Left colon (tissue), 2 donors: Measurements from ENCODE around the gene TNFRSF8. TPM values are rescaled to one million over a fixed set of nuclear protein-coding genes. Genes with fewer than 3 reads are reported as not detected.
A peak's percentile ranks its signal among the peaks of the same experiment; 100 is the strongest.

Experiments used
- ATAC-seq: fragments of 200-7000 bp; cut with Tn5 transposase; one replicate; pipeline ENCODE4 v1.9.1; 2020; ENCODE audit warnings: mild to moderate bottlenecking, moderate library complexity
- DNase-seq, 2 donors: peaks; one replicate each; pipeline ENCODE4 v3.0.0-alpha.2; 2020
- intact Hi-C, 2 donors: fragments of 100-400 bp; cut with DNase I in 1 of 2; cut with micrococcal nuclease in 1 of 2; formaldehyde crosslinking; loops; one replicate each; pipeline versions ENCODE4 v1.11.2 to v1.14.0; 2022; cut with DNase I, micrococcal nuclease
- total RNA-seq, 2 donors: library from RNA; stranded (reverse); fragmentation: NEBNext Ultra II Directional; extraction: Animal tissue kit (Norgen Biotek cat#: 25700); gene quantifications; one replicate each; pipeline ENCODE4 v1.2.1, GENCODE V29; 2021
- donor health status: DM: no; HTN: no; CAD: no.
- donor health status: DM: yes; HTN: yes; CAD: no.

TNFRSF8 gene
- total RNA-seq, 2 donors from 2014 or later: 0.15 to 0.25 TPM

DNA sequence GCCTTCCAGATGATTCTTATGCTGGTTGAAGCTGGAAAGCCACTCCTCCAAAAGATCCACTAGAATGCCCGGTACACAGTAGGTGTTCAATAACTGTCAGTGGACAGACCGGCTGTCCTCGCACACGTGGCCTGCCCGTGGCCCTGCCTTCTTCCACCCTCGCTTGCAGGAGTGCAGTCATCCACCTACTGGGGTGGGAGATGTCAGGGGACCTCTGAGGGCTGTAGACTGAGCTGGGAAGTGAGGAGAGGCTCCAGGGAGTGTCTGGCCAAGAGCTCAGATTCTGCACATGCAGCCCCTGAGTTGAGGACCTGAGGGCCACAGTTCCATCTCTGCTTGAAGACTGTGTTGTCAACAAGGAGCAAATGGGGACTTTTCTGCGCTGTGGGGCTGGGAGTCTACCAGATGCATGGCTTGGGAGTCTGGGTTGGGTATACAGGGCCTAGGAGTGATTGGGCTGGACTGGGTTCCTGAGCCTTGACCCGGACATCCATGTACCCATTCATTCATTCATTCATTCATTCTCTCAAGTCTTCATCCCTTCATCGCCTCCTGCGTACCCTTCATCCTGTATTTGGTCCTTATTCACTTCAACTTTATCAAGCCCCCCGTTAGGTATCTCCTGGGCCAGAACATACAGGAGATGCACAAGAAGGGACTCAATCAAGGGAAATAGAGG, 99.5 kb downstream of the TNFRSF8 start:
- intact Hi-C loops: no loop called here
- DNase-seq (no peak), ATAC-seq (no peak)

DNA sequence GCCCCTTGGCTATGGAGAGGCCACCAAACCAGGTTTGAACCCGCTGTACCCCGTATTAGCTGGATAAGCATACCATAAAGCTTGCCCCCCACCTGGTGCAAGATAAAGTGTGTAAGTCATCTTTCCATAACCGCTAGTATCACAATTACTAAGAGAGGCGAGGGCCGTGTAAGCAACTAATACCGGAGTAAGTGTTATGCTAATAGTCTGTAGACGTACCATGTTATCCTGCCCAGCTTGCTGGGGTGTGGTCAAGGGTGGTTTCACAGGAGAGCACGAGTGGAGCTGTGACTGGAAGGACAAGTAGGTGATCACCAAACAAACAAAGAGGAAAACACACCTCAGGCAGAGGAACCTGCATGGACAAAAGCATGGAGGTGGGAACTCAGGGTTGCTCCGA, 100.1 kb downstream of the TNFRSF8 start:
- no peak for ATAC-seq
- no peak for DNase-seq
- intact Hi-C loops: no loop called here

DNA sequence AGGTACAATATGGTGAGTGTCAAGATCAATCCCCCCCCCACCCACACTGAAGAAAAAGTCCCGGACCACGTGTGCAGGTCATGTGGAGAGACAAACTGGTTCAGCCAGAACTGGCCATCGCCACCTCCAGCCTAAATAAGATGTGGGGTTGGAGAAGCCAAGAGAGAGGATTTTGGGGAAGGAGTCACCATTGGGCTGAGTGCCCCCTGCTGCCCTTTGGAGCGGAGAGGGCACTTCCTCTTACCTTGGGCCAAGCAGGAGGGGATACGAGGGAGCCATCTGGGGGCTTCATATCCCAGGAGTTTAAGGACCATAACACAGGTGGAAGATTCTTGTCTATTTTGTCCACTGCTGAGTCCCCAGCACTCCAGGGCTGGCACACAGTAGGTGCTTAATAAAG, 101.1 kb downstream of the TNFRSF8 start:
- no peak for ATAC-seq
- no peak for DNase-seq
- intact Hi-C loops: no loop called here

DNA sequence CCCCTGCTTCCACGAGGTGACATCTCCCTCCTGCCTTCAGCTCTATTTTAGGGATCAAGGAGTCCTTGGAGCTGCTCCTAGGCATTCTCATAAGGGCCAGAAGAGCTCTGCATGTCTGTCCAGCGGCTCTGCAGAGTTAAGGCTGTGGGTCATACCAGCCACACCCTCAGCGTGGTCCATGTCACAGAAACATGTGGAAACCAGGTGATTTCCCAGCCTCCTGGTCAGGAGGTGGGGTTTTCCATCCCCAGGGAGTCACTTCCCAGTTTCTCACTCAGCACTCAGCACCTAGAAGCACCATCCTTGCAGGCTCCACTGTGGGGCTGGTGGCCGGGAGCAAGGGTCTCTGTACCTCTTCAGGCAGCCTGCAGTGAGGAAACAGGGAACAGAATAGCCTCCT, 102.2 kb downstream of the TNFRSF8 start:
- ATAC-seq (no peak), DNase-seq (no peak)
- intact Hi-C loops: no loop called here

DNA sequence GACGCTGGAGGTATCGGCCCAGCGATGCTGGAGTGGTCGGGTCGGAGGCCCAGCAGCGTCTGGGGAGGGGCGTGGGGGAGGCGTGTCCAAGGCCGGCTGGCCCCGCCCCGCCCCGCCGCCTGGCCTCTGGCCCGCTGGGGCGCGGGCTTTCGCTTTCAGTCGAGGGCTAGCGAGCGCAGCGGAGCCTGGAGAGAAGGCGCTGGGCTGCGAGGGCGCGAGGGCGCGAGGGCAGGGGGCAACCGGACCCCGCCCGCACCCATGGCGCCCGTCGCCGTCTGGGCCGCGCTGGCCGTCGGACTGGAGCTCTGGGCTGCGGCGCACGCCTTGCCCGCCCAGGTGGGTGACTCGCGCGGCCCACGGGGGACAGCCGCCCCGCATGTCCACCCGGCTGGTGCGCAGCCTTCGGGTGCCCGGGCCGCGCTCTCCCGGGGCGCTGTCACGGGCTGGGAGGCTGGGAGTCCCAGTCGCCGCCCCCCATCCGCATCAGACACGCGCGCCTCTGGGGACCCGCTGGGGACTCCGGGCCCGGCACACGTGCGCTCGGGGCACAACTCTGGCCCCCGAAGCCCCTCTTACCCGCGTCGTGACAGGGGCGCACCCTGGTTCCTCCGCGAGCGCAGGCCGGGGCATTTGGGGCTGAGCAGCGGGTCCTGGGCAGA, 103.9 kb downstream of the TNFRSF8 start, which contains the start of gene TNFRSF1B:
TSS of gene TNFRSF1B (plus strand) at position 158 of the 659 bp plus-strand sequence. CDS start at position 259, 101 bp downstream.
- intact Hi-C loops: no loop called here
- DNase-seq: peak; percentile 67 to 85
- ATAC-seq: peak; percentile 84

DNA sequence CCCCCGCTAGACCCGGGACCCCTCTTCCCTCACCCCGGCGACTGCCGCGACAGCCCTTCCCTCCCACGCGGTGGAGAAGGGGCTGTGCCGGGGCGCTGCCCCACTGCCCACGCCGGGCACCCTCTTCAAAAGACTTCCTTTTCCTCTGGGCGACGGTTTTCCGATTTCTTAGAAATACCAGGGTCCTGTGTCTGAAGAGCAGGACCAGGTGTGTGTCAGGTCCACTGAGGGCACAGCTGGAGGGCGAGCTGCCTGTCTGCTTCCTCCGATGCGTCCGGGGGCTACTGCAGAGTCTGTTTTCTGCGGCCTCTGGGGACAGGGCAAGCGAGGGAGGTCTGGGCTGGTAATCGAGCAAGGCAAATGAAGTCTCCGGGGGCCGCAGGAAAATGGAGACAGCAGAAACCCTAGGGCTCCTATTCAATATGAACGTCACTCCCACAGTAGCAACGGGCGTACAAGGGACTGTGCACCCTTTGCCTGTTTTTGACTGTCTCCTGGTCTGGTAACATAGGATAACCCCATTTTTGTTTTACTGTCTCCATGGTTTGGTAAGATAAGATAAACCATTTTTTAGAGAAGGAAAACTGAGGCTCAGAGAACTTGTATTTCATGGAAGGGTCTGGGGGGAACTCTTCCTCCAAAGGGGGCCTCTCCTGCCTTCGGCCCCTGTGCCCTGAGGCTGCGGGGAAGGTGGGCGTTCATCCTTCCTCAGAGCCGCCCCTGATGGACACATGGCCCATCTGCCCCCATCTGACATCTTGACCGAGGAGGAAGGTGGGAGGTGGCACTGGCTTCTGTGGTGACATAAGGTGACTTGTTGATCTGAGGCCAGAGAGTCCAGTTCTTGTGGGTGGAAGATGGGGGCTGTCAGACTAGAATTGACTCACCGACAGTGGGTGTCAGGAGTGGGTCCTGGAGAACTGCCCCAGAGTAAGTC, 104.7 kb downstream of the TNFRSF8 start:
- DNase-seq (no peak), ATAC-seq (no peak)
- intact Hi-C loops: no loop called here

DNA sequence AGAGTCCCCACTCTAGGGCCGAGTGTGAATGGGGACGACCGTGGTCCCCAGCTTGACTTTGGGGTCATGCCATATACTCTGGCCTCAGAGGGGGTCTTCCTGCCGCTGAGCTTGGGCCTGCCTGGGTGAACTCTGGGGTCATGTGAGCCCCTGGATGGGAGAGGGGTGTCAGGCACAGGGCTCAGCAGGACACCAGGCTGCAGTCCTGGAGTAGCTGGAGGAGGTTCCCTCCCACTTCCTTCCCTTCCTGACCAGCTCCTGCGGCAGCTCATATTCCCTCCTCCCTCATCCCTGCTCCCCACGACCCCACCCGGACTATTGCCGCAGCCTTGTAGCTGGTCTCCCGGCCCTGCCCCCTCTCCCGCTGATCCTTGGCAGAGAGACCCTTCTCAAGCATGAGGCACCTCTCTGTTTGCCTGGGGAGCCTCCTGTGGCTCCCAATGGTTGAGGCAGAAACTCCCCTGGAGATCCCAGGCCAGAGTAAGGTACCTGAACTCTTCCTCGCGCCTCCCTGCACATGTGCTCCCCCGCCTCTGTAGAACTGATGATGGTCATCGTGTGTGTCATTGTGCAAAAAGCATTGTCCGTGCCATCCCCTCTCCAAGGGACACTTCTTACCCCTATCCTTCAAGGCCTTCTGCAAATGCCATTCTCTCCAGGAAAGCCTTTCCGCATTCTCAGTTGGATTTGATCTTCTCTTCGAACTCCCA, 105.5 kb downstream of the TNFRSF8 start:
- ATAC-seq (no peak), DNase-seq (no peak)
- intact Hi-C loops: no loop called here

DNA sequence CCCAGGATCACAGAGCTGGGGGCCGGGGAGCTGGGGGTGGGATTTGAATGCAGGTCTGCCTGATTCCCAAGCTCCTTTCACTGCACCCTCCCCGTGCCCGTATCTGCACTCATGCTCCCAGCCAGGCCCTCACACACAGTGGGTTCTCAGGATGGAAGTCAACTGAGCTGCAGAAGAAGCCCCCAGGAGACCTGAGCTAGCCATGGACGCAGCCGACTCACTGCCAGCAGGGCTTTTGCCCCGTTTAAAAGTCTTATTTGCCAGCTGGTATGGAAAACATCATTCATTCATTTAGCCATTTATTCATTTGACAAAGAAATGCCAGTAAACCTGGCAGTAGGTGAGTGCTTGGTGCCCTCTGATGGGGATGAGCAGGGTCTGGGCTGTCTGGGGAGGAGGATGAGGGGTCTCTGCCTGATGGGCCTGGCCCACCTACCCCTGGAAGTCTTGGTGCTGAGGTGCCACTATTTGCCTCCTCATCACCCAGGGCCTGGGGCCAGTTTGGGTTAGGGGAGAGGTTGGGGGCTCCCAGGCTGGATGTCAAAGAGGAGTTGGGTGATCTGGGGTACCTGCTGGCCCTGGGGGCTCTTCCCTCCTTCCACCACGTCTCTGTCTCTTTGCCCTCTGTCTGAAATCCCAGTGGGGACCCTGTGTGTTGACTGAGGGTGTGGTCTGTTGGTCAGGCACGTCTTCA, 106.5 kb downstream of the TNFRSF8 start:
- intact Hi-C loops: no loop called here
- no peak for ATAC-seq

DNA sequence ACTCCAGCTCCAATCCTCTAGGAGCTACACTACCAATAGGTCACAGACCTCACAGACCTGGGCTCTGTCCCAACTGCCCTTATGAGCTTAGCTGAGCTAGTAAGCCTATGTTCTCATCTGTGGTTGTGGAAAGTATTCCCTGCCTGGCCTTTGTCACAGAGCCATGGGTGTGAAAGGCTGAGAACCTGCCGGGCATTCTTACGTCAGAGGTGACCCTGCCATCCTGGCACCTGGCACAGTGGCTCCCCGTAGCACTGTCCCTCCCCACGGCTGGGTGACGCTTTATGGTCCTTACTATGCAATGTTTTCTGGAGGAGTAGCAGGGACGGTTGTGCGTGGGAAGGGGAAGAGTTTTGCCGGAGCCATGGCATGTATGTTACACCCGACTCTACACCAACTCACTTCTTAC, 107.2 kb downstream of the TNFRSF8 start:
- peak; percentile 16 for ATAC-seq
- intact Hi-C loops: no loop called here
- no peak for DNase-seq

More for the DNA sequence above, 106.5 kb downstream of the TNFRSF8 start:
- DNase-seq: no peak

DNA sequence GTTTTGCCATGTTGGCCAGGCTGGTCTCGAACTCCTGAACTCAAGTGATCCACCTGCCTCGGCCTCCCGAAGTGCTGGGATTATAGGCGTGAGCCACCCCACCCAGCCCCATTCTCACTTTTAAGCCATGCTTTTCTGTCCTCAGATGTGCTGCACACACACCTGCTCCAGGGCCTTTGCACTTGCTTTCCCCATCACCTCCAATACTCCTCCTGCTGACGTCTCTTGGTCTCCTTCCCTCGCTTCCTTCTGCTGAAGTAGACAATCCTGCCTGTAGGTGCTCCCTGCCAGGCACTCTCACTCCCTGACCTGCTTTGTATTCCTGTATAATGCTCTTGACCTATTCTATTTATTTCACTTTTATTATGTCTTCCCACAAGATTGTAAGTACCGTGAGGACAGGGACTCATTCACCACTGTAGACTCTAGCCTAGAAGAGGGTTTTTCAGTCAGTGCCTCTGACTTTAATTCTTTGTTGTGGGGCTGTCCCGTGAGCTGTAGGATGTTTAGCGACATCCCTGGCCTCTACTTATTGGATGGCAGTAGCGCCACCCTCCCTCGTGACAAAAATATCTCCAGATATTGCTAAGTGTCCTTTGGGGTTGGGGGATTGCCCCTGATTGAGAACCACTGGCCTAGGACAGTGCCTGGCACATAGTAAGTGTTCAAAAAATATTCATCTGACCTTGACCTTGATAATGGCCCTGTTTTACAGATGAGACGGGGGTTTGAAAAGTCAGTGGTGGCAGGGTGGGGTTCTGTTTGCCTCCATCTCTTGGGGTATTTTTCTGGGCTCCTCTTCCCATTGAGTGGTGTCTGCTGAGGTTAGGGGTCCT, 108.3 kb downstream of the TNFRSF8 start:
- intact Hi-C loops: no loop called here
- no peak for DNase-seq
- ATAC-seq: no peak

DNA sequence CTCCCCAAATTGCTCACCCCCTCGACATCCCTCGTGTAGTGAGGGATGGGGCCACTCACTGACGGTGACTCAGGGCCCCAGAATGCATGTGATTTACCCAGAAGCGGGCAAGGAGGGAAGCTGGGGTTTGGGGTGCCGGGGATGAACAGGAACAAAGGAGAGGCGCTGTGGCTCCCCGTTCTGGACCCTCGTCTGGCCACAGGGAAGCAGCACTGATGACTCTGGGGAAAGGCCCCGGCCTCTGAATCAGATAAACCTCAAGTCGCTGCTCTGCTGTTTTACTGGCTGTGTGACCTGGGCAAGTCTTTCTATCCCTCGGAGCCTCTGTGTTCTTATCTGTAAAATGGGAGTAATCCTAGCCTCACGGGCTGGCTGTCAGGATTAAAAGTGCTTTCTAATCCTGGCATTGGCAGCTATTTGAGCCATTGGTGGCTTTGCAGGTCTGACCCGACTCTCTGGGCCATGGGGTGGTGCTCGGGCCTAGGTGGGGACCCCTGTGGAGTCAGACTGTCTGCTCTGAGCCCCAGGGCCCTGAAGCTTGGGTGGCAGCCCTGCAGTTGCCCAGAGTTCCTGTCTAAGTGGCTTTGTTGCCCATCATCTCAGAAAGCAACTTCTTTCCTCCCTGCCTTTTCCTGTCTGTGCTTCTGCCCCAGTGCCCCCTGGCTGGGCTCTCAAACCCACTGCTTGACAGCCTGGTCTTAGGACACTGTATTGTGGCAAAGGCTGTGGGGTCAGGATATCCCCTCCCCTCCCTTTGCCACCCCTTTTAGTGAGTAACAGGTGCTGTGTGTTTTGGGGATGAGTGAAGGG, 109.1 kb downstream of the TNFRSF8 start:
- DNase-seq (no peak), ATAC-seq (no peak)
- intact Hi-C loops: no loop called here

DNA sequence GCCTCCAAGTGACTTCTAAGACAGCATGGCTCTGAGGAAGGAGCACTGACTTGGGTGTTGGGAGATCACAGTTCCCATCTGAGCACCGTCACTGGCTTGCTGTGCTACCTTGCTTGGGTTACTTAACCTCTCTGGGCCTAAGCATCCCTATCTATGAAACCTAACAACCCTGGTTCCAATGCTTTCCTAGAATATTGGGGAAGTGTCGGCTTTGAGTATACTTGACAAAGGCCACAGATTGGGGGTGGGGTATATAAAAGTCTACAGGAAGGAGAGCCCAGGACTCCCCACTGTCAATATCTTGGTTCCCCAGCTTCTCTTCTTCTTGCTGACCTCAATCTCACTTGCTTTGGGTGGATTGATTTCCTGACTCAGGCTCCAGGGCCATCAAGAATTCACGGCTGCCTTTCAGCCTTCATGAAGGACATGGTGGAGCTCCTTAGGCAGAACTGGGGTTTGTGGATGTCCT, 110.0 kb downstream of the TNFRSF8 start:
- no peak for ATAC-seq
- intact Hi-C loops: no loop called here
- DNase-seq: no peak

DNA sequence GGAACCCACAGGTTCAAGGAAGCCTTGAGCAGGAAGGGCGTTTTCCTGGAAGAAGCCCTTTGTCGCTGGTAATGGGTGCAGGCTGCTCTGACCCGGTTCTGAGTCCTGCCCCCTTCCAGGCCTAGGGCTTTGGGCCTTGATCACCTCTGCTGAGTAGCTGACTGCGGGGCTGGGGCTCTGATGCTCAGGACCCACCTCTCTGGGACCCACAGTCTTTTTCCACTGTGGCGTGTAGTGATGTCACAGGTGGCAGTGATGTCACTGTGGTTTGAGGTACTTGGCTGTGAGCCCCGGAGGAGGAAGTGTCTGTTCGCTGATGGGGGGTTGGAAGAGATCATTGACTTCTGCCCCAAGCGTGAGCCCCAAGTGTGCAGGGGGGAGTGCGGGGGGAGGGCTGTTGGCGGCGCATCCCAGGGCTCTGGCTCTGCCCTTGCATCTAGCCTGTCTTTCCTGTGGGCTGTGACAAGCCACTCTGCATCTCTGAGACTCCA, 110.6 kb downstream of the TNFRSF8 start:
- DNase-seq (peak; percentile 68 to 71), ATAC-seq (peak; percentile 24)
- intact Hi-C loops: no loop called here

DNA sequence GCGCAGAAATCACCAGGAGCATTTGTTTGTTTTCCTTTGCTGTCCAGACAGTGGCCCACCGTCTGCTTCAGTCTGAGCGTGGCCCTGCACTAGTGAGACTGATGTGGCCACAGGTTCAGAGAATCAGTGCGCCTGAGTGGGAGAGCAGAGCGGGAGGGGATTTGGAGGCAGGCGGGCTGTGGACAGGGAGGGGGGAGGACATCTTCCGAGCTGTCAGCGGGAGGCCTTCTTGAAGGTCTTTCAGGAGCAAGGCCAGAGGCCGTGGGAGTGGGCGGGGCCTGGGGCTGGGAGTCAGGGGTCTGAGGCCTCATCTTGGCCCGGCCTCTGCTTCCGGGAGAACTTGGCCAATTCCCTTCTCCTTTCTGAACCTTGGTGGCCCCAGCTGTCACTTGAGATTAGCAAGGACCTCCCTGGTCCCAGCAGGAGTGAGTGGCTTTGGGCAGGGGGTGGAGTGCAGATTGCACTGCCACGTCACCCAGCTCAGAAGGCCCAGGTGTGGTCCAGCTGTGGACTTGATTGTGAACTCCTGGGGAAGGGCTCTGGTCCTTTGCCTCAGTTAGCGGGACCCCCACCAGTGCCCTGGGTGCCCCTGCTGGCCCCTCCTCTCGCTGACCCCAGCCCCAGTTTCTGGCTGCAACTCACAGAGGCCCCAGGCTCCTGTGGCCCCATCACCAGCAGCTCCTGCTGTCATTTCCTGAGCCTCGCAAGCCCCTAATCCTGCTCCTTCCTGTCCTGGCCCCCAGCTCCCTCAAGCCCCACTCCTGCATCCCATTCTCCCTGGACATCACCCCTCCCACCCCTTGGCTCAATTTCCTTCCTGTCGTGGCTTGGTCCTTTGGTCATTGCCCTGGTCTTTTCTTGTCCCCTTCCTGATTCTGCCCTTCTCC, 112.1 kb downstream of the TNFRSF8 start:
- ATAC-seq: no peak
- peak; percentile 55 to 56 for DNase-seq

DNA sequence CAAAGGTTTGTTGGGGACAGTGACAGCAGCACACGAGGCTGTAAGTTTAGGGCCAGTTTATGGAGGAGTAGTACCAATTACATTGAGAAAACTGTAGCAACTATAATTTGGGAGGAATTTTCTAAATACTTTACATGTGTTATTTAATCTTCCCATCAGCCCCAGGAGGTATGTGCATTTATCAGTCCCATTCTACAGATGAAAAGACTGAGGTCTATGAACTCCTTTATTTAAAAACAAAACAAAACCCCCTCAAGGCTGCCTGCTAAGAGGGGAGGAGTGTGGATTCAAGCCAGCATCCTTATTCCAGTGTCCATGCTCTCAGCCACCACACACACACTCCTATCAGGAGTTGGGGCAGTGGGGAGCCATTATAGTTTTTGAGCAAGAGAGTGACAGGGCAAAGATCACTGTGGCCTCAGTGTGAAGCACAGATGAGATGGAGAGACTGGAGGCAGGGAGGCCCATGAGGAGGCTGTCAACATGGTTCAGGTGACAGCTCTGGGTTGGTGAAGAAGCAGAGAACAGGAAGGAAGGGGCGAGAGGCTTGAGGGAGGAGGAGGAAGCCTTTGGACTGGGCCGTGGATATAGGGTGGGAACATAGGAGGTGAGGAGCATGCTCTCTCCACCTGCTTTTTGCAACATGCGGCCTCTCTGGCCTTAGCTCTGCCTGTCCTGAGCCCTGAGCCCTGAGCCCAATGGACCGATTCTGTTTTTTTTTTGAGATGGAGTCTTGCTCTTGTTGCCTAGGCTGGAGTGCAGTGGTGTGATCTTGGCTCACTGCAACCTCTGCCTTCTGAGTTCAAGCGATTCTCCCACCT, 113.4 kb downstream of the TNFRSF8 start:
- no peak for ATAC-seq
- no peak for DNase-seq
- intact Hi-C loops: no loop called here

More for the DNA sequence above, 112.1 kb downstream of the TNFRSF8 start:
- intact Hi-C loops: no loop called here
